ENCODE data around the gene RGR.
A peak's percentile ranks its signal among the peaks of the same experiment; 100 is the strongest.

RGR gene

GRCh38 chr10:84244651-84245270, at the start of gene RGR:
RGR (plus strand) TSS chr10:84245053; CDS start chr10:84245091, 38 bp downstream.
- TF ChIP-seq GATA3 (IDR thresholded peaks at IDR 0.05; ENCODE audit: low read depth, low read length): no peak
- no peak for TF ChIP-seq GATA2 (IDR thresholded peaks at IDR 0.05; ENCODE audit: low read depth, low read length)

DNA sequence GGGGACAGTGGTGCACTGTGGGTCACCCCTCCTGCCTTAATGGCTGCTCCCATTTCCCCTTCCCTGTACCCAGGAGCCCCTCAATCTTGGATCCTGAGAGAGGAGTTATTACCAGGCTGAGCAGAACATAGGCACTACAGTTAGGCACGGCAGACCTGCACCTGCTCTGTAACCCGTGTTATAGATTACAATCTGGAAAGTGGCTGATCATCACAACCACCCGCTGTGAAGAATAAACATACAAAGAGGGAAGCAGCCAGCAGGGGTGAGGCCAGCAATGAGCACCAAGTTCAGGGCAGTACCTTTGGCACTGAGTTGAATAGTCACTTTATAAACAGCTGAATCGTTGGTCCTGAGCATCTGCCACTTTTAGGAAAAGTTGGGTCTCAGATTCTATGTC, 48.8 kb upstream of the RGR start:
- TF ChIP-seq GATA3 (IDR thresholded peaks at IDR 0.05; ENCODE audit: low read depth, low read length) (no peak), GATA2 (IDR thresholded peaks at IDR 0.05; ENCODE audit: low read depth, low read length) (peak; percentile 36)

GRCh38 chr10:84196941-84197340, 47.9 kb upstream of the RGR start:
- TF ChIP-seq GATA3 (IDR thresholded peaks at IDR 0.05; ENCODE audit: low read depth, low read length) (no peak), GATA2 (IDR thresholded peaks at IDR 0.05; ENCODE audit: low read depth, low read length) (no peak)

- TF ChIP-seq GATA3 (IDR thresholded peaks at IDR 0.05; ENCODE audit: low read depth, low read length) (no peak), GATA2 (IDR thresholded peaks at IDR 0.05; ENCODE audit: low read depth, low read length) (no peak)
Measured at GRCh38 chr10:84197643-84198042, 47.2 kb upstream of the RGR start.

DNA sequence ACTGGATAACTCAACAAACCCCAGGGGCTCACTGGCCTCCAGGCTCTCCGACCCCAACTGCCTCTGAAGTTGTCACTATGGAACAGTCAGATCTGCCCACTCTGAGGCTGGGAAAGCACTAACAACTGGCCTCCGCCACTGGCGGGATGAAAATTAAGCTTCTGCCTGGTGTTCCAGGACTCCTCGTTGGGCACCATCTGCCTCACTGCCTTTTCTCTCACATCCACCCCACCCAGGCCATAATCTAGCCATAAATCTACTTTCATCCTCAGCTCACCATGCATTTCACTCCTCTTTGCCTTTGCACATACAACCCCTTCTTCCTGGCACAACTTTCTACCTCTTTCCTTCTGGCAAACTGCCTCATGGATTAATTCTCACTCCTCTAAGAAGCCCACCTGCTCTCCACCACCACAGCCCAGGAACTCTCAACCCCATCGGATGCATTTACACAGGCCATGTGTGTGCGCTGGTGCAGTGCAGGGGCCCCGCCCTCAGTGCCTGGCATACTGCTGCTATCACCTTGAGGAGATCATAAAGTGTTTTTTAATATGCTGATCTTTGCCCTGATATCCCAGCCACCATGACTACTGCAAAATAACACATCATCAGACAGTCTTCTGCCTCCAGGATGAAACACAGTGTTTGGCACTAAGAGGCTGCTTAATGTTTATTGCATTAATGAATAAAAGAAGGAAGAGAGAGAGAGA, 46.5 kb upstream of the RGR start:
- TF ChIP-seq GATA3 (IDR thresholded peaks at IDR 0.05; ENCODE audit: low read depth, low read length) (no peak), GATA2 (IDR thresholded peaks at IDR 0.05; ENCODE audit: low read depth, low read length) (no peak)

GRCh38 chr10:84200537-84201243, 44.2 kb upstream of the RGR start:
- no peak for TF ChIP-seq GATA2 (IDR thresholded peaks at IDR 0.05; ENCODE audit: low read depth, low read length)
- no peak for TF ChIP-seq GATA3 (IDR thresholded peaks at IDR 0.05; ENCODE audit: low read depth, low read length)

- no peak for TF ChIP-seq GATA3 (IDR thresholded peaks at IDR 0.05; ENCODE audit: low read depth, low read length)
- no peak for TF ChIP-seq GATA2 (IDR thresholded peaks at IDR 0.05; ENCODE audit: low read depth, low read length)
Measured at GRCh38 chr10:84201244-84201606, 43.6 kb upstream of the RGR start.

DNA sequence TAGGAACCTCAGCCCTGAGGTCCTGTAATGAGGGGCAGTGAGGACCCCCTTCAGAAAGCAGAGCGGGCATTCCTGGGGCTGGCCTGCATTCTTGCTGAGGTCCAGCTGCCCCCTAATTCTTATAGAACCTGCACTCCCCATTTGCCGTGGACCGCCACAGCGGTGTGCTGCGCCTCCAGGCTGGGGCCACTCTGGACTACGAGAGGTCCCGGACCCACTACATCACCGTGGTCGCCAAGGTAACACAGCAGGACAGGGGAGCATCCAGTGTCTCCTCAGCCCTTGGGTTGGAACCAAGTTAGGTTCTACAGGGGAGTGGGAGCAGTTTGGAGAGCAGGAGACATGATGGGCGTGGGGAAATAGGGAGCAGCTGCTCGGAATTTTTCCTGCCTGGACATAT, 43.2 kb upstream of the RGR start:
- TF ChIP-seq GATA3 (IDR thresholded peaks at IDR 0.05; ENCODE audit: low read depth, low read length): no peak

- TF ChIP-seq GATA3 (IDR thresholded peaks at IDR 0.05; ENCODE audit: low read depth, low read length): no peak
- no peak for TF ChIP-seq GATA2 (IDR thresholded peaks at IDR 0.05; ENCODE audit: low read depth, low read length)
Measured at GRCh38 chr10:84202349-84202748, 42.5 kb upstream of the RGR start.

DNA sequence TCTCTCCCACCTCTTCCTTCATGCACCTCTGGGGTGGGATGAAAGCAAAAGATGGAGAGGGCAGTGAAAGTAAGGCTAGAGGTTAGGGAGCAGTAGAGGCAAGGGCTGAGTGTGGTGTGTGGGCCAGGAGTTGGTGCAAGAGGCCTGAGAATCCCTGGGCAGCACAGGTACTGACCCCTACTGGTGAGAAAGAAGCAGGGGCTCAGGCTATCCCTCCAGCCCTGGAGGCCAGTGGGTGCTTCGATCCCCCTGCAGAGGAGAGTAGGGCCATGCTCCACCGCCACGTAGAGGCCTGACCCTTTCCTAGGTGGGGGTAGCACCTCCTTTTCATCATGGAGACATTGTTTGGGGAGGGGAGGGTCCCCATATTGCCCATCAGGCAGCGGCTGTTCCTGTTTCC, 40.7 kb upstream of the RGR start:
- TF ChIP-seq GATA3 (IDR thresholded peaks at IDR 0.05; ENCODE audit: low read depth, low read length) (no peak), GATA2 (IDR thresholded peaks at IDR 0.05; ENCODE audit: low read depth, low read length) (no peak)

GRCh38 chr10:84204610-84205009, 40.2 kb upstream of the RGR start:
- TF ChIP-seq GATA2 (IDR thresholded peaks at IDR 0.05; ENCODE audit: low read depth, low read length): no peak

DNA sequence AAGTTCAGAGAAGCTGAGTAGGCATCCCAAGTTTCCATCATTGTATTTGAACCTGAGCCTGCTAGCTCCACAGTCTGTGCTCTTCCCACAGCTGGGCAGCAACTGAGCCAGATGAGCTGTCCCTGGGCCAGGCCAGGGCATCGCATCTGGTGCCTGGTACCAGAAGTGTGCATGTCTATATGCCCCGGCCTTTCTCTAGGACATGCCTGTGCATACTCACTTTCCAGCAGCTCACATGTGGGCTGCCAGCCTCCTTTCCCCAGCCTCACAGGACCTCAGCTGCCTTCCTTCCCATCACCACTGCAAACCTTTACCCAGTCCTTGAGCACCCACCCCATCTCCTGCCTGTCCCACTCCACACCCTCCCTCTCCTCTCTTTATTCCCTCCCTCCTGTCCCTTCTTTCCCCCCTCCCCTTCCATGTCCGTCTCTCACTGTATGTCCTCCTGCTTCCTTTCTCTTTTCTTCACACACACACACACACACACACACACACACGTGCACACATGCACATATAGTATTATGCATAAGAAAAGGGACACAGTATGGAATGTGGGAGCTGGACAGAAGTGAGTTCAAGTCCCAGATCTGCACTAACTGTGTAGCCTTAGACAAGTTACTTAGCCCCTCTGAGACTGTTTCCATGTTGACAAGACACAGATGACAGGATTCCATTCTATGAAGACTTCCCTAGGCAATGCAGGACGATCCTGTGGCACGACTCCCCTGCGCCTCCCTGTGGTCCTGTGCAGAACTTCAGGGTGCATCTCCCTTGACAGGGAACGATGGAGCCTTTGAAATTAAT, 39.6 kb upstream of the RGR start:
- TF ChIP-seq GATA2 (IDR thresholded peaks at IDR 0.05; ENCODE audit: low read depth, low read length): no peak
- TF ChIP-seq GATA3 (IDR thresholded peaks at IDR 0.05; ENCODE audit: low read depth, low read length): no peak

- TF ChIP-seq GATA2 (IDR thresholded peaks at IDR 0.05; ENCODE audit: low read depth, low read length) (no peak), GATA3 (IDR thresholded peaks at IDR 0.05; ENCODE audit: low read depth, low read length) (no peak)
Measured at GRCh38 chr10:84205853-84206525, 38.9 kb upstream of the RGR start.

- no peak for TF ChIP-seq GATA3 (IDR thresholded peaks at IDR 0.05; ENCODE audit: low read depth, low read length)
- TF ChIP-seq GATA2 (IDR thresholded peaks at IDR 0.05; ENCODE audit: low read depth, low read length): no peak
Measured at GRCh38 chr10:84208023-84208422, 36.8 kb upstream of the RGR start.

All from SH-SY5Y (cell line).